ENCODE data around the gene MAP4K3. TPM values are rescaled to one million over a fixed set of nuclear protein-coding genes. Genes with fewer than 3 reads are reported as not detected.
A peak's percentile ranks its signal among the peaks of the same experiment; 100 is the strongest.

MAP4K3 gene
- total RNA-seq: 10 to 100 TPM; 39.6 to 72.5 (median 53.8) TPM

DNA sequence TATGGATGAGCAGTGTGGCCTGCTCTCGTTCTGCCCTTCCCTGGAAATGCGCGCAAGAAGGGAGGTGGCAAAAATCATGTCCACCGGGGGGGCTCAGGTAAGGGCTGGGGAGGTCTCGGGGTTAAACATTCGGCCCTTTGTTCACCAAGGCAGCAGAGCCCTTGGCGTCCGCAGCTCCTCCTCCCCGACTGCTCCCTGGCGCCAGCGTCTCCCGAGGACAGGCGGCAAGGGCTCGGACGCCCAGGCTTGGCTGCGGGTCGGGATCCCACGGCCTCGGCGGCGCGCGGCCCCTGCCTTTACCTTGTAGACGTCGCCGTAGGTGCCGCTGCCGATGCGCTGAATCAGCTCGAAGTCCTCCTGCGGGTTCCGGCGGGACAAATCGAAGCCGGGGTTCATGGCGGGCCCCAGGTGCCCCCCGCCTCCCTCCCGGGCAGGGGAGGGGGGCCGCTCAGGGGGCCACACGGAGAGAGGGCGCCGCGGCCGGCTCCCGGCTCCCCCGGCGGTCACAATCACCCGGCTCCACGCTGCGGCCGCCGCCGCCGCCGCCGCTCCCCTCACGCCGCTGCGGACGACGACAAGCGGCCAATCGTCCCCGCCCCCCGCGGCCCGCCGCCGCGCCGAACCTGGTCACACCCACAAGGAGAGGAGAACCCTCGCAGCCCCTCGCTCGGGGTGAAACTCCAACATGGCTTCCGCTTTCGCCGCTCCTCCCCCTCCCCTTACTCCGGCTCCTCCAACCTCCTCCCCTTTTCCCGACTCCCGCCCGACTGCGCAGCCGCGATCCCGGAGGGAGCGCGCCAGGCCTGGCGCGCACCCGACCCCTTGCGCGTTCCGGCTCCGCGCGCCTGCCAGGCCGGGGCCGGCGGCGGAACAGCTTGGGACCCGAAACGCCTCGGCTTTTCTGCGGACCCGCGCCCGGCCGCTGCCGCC lies at the start of gene MAP4K3:
TSS of gene MAP4K3 (minus strand) at position 694 of the 930 bp plus-strand sequence. CDS start at position 396, 298 bp downstream.
- peak; percentile 97 for DNase-seq (ENCODE audit: extremely low spot score)
- WGBS: 0% methylated on average over 20 of the region's 109 CpGs
- Histone ChIP-seq H3K27ac (replicated peaks in 1 of 4) (peak within 1 kb of the TSS; percentile 95 to 98 (median 98)), H3K4me3 (peak within 1 kb of the TSS; percentile 76 to 95 (median 86)), H3K4me1 (peaks cover 45 to 64% (median 63%) of the 10 kb centered on the region in 4 donors), H3K27me3 (no peaks in the 10 kb centered on the region), H3K36me3 (no peaks in the 10 kb centered on the region), H3K9me3 (no peaks in the 10 kb centered on the region)
- intact Hi-C loops (cut with DNase I): loop anchor here (5.0 kb wide), 3 partner anchors 60 to 75 kb away; no protein-coding TSS in a partner anchor
- peak in 1 of 3 experiments; percentile 7 for TF ChIP-seq CTCF (IDR thresholded peaks at IDR 0.05)
- TF ChIP-seq POLR2AphosphoS5 (IDR thresholded peaks at IDR 0.05): peak; percentile 79 to 90
- TF ChIP-seq POLR2A (IDR thresholded peaks at IDR 0.05; ENCODE audit: low read depth): peak; percentile 86
- no peak for TF ChIP-seq EP300 (IDR thresholded peaks at IDR 0.05)

DNA sequence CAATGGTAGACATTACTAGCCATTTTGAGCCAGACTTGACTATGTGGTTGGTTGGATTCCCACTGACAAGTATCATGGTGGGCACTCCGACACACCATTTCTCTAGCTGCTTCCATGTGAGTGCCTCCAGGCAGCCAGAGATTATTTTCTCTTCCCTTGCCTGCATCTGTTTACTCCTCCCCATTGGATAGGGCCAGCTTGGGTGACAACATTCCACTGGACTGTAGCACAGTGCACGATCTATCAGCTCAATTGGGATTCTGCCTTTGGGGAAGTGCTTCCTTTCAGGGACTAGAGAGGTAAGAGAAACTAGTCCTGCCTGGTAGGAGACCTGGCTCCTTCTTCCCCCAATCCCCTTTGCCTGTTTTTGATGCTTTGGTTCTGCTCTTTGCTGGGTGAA lies 49.0 kb upstream of the MAP4K3 start:
- no peak for TF ChIP-seq CTCF (IDR thresholded peaks at IDR 0.05)
- TF ChIP-seq POLR2AphosphoS5 (IDR thresholded peaks at IDR 0.05): no peak
- TF ChIP-seq EP300 (IDR thresholded peaks at IDR 0.05): no peak
- TF ChIP-seq POLR2A (IDR thresholded peaks at IDR 0.05; ENCODE audit: low read depth): no peak
- Histone ChIP-seq H3K9me3 (no peaks in the 10 kb centered on the region), H3K4me1 (peaks cover 11 to 18% (median 14%) of the 10 kb centered on the region in 4 donors), H3K27me3 (no peaks in the 10 kb centered on the region), H3K27ac (replicated peaks in 1 of 4) (no peak overlapping the region), H3K36me3 (no peaks in the 10 kb centered on the region), H3K4me3 (no peak overlapping the region)
- intact Hi-C loops (cut with DNase I): no loop called here
- 86% methylated on average over 2 of the region's 2 CpGs for WGBS
- no peak for DNase-seq (ENCODE audit: extremely low spot score)

GRCh38 chr2:39484620-39485495 lies 47.8 kb upstream of the MAP4K3 start:
- no peaks in the 10 kb centered on the region for H3K27me3 ChIP-seq
- no peak overlapping the region for H3K27ac ChIP-seq (replicated peaks in 1 of 4)
- no peak overlapping the region for H3K4me3 ChIP-seq
- TF ChIP-seq EP300 (IDR thresholded peaks at IDR 0.05): no peak
- no peak for TF ChIP-seq POLR2A (IDR thresholded peaks at IDR 0.05; ENCODE audit: low read depth)
- no peak for TF ChIP-seq CTCF (IDR thresholded peaks at IDR 0.05)
- TF ChIP-seq POLR2AphosphoS5 (IDR thresholded peaks at IDR 0.05): no peak
- intact Hi-C loops (cut with DNase I): loop anchor here (5.0 kb wide), 1 partner anchor 108 kb away; no protein-coding TSS in a partner anchor
- WGBS: 59% methylated on average over 3 of the region's 3 CpGs
- no peaks in the 10 kb centered on the region for H3K9me3 ChIP-seq
- no peaks in the 10 kb centered on the region for H3K36me3 ChIP-seq
- no peak for DNase-seq (ENCODE audit: extremely low spot score)
- peaks cover 11 to 18% (median 14%) of the 10 kb centered on the region in 4 donors for H3K4me1 ChIP-seq

DNA sequence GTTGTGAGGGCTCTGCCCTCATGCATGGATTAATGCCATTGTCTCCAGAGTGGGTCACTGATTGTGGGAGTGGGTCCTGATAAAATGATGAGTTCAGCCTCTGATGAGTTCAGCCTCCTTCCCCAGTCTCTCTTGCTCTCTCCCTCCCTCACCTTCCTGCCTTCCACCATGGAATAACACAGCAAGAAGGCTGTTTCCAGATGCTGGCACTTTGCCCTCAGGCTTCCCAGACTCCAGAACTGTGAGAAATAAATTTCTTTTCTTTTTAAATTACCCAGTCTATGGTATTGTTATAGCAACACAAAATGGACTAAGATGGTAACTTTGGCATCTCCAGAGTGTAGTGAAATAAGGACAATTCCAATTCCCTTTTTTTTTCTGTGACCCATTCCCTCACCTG lies 47.1 kb upstream of the MAP4K3 start:
- Histone ChIP-seq H3K36me3 (no peaks in the 10 kb centered on the region), H3K9me3 (no peaks in the 10 kb centered on the region), H3K4me3 (no peak overlapping the region), H3K4me1 (peaks cover 11 to 18% (median 14%) of the 10 kb centered on the region in 4 donors), H3K27me3 (no peaks in the 10 kb centered on the region), H3K27ac (replicated peaks in 1 of 4) (no peak overlapping the region)
- DNase-seq (ENCODE audit: extremely low spot score): no peak
- intact Hi-C loops (cut with DNase I): loop anchor here (5.0 kb wide), 1 partner anchor 107 kb away; no protein-coding TSS in a partner anchor
- no peak for TF ChIP-seq EP300 (IDR thresholded peaks at IDR 0.05)
- TF ChIP-seq POLR2A (IDR thresholded peaks at IDR 0.05; ENCODE audit: low read depth): no peak
- TF ChIP-seq CTCF (IDR thresholded peaks at IDR 0.05): no peak
- TF ChIP-seq POLR2AphosphoS5 (IDR thresholded peaks at IDR 0.05): no peak

Data from esophagus muscularis mucosa (tissue), 4 donors.